BJ (cell line): ENCODE results near the gene KCNC3. TPM values are rescaled to one million over a fixed set of nuclear protein-coding genes. Genes with fewer than 3 reads are reported as not detected.
"Not testable (repeated sequence)": the region's sequence is repeated elsewhere in the genome, so short reads cannot be mapped to it uniquely, and the experiment has no call there.

ENCODE experiments used
- CTCF ChIA-PET: fragments of 350-600 bp; formaldehyde crosslinking; extraction: SDS; loops from one replicate; lab custom pipeline; 2021; ENCODE audit warnings: antibody characterized with exemption, inconsistent platforms; lab: Yijun Ruan, JAX
- POLR2A ChIA-PET: fragments of 300-600 bp; sonication (Branson Sonifier 250); formaldehyde crosslinking; extraction: SDS; loops from one replicate; lab custom pipeline; 2021; ENCODE audit warnings: antibody characterized with exemption; lab: Charles Lee
- DNase-seq: peaks from one replicate; pipeline ENCODE4 v3.0.0-alpha.2; 2011; ENCODE audit warnings: low read depth
- H3K27me3 ChIP-seq: 2 replicates; pipeline ENCODE4 v1.6.0; 2011; ENCODE audit warnings: low read length; ENCODE audit not compliant: control insufficient read depth, insufficient read depth
- H3K36me3 ChIP-seq: 2 replicates; pipeline ENCODE4 v1.5.1; 2011; ENCODE audit warnings: low read length; ENCODE audit not compliant: control insufficient read depth, insufficient read depth
- H3K4me3 ChIP-seq: 2 replicates; pipeline ENCODE4 v1.5.1; 2011; ENCODE audit warnings: low read depth, mild to moderate bottlenecking, control low read depth, low read length
- polyA plus RNA-seq: library from polyadenylated mRNA; depleted of rRNA; stranded (reverse); fragments of >200 nt; gene quantifications from 2 replicates; pipeline ENCODE4 v1.2.3, GENCODE V29; 2011
- TF ChIP-seq, protein P1 (sequence below): IDR thresholded peaks from 2 replicates; pipeline ENCODE4 v1.5.1; 2011; ENCODE audit warnings: low read depth, mild to moderate bottlenecking, control low read depth, inconsistent platforms, low read length, moderate library complexity; ENCODE audit not compliant: insufficient read depth

Gene KCNC3
- polyA plus RNA-seq, 1 experiment: 0.04 TPM

DNA sequence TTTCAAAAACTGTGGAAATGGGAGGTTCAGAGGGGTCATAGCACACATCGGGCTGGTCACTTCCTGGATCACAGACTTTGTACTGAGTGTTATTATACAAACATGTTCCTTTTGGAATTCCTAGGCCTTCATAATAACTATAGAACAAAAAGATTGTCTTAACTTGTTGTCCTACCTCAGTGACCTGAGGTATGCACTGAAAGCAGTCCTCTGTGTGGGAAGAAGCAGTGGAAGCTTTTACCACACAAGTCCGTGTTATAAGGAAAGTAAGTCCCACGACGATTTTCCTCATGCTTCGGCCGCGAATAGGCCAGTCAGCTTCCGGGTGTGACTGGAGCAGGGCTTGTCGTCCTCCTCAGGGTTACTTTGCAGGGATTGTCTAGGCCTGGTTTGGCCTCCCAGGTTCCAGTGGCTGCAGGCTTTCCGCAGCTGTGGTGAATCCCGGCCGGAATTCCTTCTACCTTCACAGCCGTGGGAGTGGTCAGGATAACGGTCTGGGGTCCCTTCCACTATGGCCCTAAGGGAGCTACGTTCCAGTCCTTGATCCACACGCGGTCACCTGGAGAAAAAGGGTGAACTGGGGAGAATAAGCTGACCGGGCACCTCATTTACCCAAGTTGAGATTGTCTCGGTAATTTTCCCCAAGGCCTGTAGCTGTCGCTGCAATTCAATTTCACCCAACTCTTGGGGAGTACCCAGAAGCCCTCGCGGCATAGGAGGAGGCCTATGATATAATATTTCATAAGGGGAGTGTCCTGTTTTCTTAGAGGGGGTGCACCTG, 20.3 kb upstream of the KCNC3 start:
- TF ChIP-seq, protein P1, sequence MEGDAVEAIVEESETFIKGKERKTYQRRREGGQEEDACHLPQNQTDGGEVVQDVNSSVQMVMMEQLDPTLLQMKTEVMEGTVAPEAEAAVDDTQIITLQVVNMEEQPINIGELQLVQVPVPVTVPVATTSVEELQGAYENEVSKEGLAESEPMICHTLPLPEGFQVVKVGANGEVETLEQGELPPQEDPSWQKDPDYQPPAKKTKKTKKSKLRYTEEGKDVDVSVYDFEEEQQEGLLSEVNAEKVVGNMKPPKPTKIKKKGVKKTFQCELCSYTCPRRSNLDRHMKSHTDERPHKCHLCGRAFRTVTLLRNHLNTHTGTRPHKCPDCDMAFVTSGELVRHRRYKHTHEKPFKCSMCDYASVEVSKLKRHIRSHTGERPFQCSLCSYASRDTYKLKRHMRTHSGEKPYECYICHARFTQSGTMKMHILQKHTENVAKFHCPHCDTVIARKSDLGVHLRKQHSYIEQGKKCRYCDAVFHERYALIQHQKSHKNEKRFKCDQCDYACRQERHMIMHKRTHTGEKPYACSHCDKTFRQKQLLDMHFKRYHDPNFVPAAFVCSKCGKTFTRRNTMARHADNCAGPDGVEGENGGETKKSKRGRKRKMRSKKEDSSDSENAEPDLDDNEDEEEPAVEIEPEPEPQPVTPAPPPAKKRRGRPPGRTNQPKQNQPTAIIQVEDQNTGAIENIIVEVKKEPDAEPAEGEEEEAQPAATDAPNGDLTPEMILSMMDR: no peak
- Histone ChIP-seq H3K36me3 (no peaks in the 10 kb centered on the region), H3K4me3 (no peak overlapping the region), H3K27me3 (peaks cover 2% of the 10 kb centered on the region; the same call in 1 of the 2 replicates)
- no peak for DNase-seq
- CTCF ChIA-PET: interaction anchor here (1.6 kb wide), 1 partner anchor 8 kb away, joined by 4 read pairs; no protein-coding TSS in a partner anchor
- POLR2A ChIA-PET: no interaction called here

DNA sequence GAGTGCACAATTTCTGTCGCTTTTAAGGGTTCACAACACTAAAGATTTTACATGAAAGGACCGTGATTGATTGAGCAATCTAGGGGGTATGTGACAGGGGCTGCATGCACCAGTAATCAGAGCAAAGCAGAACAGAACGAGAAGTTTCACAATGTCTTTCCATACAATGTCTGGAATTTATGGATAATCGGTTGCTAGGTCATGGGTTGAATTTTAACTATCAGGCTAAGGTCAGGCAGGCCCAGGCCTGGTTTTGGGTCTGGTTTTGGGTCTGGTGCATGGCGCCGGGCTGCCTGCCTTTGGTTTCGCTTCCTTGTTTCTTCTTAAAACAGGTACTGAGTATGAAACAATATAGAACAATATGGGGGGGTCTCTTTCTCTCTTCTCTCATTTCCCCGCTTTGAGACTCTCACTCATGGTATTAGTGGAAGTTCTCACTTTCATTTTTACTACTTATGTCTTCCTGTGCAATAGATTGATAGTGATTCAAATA, 18.0 kb upstream of the KCNC3 start:
- DNase-seq, H3K27me3 ChIP-seq, POLR2A ChIA-PET, H3K4me3 ChIP-seq, H3K36me3 ChIP-seq: not testable (repeated sequence)
- CTCF ChIA-PET: interaction anchor here (3.0 kb wide), 1 partner anchor 10 kb away, joined by 10 read pairs; no protein-coding TSS in a partner anchor

DNA sequence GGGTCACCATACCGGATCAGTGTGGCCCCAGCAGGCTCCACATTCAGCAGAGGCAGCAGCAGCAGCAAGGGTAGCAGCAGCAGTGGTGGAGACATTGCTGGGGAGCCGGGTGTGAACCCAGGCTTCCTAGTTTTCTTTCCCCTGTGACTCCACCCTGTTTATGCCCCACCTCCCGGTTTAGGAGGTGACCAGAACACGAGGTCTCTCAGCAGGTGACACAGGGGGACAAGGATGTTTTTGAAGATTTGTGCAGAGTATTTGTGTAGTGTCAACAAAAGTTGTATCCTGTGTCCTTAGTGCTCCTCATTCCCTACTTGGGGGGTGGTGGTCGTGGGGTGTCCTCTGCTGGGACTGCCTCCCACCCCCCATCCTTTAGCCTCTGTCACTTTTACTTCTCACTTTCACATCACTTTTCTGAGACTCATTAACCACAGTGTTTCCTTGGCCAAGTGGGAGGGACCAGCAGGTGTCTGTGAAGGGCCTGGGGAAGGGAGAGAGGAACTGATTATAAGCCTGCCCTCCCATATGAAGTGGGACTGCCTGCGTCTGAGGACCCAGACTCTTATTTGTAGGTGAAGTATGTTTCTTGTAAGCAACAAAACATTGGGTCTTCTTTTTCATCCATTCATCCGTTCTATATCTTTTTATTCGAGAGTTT, 15.6 kb upstream of the KCNC3 start:
- DNase-seq: no peak
- Histone ChIP-seq H3K4me3 (no peak overlapping the region), H3K27me3 (no peaks in the 10 kb centered on the region; the same call in 1 of the 2 replicates), H3K36me3 (no peaks in the 10 kb centered on the region)
- TF ChIP-seq, protein P1: no peak
- ChIA-PET POLR2A (no interaction called here), CTCF (no interaction called here)

DNA sequence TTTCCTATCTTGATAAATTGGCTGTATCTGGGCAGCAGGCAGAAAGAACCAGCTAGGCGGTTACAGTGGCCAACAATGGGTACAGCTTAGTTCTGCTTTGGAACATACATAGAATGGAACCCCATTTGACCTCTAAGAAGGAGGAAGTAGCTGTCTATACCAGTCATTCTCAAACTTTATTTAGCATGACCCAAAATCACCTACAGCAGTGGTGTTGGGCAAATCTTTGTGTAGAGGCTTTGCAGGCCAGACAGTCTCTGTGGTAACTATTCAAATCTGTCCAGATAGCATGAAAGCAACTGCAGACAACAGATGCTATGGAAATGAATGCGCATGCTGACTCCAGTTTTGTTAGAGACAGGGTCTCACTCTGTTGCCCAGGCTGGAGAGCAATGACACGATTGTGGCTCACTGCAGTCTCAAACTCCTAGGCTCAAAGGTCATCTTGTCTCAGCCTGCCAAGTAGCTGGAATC, 12.0 kb upstream of the KCNC3 start:
- DNase-seq: no peak
- Histone ChIP-seq H3K4me3 (no peak overlapping the region), H3K27me3 (no peaks in the 10 kb centered on the region), H3K36me3 (no peaks in the 10 kb centered on the region)
- POLR2A ChIA-PET: no interaction called here
- TF ChIP-seq, protein P1: no peak
- CTCF ChIA-PET: interaction anchor here (3.3 kb wide), 1 partner anchor 16 kb away, joined by 12 read pairs; no protein-coding TSS in a partner anchor

DNA sequence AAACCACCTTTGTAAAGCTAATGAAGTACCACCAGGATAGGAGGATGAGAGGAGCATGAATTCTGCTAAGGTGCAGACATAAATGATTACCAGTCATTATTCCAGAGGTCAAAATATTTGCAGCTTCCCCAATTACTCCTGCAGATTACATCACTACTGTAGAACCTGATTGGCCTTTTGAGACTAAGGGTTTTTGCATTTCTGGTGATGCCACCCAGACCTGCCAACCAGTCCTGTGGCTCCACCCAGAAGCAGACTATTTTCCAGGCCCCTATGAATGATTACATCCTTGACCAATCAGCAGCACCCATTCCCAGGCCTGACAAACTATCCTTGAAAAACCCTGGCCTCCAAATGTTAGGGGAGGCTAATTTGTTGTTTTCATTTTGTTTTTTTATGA, 11.2 kb upstream of the KCNC3 start:
- no peaks in the 10 kb centered on the region for H3K27me3 ChIP-seq
- H3K4me3 ChIP-seq: no peak overlapping the region
- ChIA-PET POLR2A (no interaction called here), CTCF (interaction anchor here (3.3 kb wide), 1 partner anchor 17 kb away, joined by 12 read pairs; no protein-coding TSS in a partner anchor)
- DNase-seq: no peak
- no peaks in the 10 kb centered on the region for H3K36me3 ChIP-seq
- TF ChIP-seq, protein P1: no peak

DNA sequence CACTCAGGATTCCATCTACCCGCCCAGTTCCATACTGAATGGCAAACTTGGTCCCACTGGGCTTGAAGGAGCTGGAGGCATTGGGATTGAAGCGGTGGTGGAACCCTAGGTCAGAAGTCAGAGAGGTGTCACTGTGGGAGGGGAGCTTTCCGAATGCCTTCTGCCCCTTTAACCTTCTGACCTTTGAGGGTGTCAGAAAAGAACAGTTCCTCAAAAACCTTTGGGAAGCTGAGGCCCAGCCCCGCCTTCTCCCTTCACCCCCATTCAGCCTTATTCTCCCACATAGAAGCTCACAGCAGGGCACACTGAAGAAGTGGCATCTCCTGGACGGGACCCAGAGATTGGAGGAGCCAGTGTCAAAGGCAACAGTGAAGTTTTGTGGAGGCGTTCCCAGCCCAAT, 7.9 kb upstream of the KCNC3 start:
- CTCF ChIA-PET: interaction anchor here (1.4 kb wide), 1 partner anchor 15 kb away, joined by 4 read pairs; no protein-coding TSS in a partner anchor
- H3K4me3 ChIP-seq, POLR2A ChIA-PET, H3K27me3 ChIP-seq, H3K36me3 ChIP-seq, DNase-seq: not testable (repeated sequence)
